Stimulated activated CD4-positive, alpha-beta T cell treated with anti-CD3 and anti-CD28 coated beads, TNF-alpha, amount 100 ng/mL, for 4 hours (primary cell): ENCODE measurements around the gene PTPN9.
"Not testable (repeated sequence)": the region's sequence is repeated elsewhere in the genome, so short reads cannot be mapped to it uniquely, and the experiment has no call there.

ENCODE experiments used
- DNase-seq, 3 experiments: peaks; one replicate each; pipeline ENCODE4 v3.0.0-alpha.2; 2020; ENCODE audit warnings: low read depth in 3 of 3

Gene PTPN9

GRCh38 chr15:75530169-75530568 is 48.9 kb downstream of the PTPN9 start:
- no peak for DNase-seq

- not testable (repeated sequence) for DNase-seq
These were observed 53.4 kb downstream of the PTPN9 start for GRCh38 chr15:75525756-75526155.

- DNase-seq = no peak
These were observed 56.1 kb downstream of the PTPN9 start for GRCh38 chr15:75523011-75523410.

GRCh38 chr15:75517233-75517632 is 61.9 kb downstream of the PTPN9 start:
- no peak for DNase-seq

GRCh38 chr15:75508840-75509532 is 70.1 kb downstream of the PTPN9 start:
- peak in 1 of 3 experiments; percentile 15 for DNase-seq

- no peak for DNase-seq
These were observed 76.8 kb downstream of the PTPN9 start for GRCh38 chr15:75502360-75502759.

- no peak for DNase-seq
These were observed 85.4 kb downstream of the PTPN9 start for GRCh38 chr15:75493732-75494131.

GRCh38 chr15:75483961-75484360 is 95.2 kb downstream of the PTPN9 start:
- no peak for DNase-seq

GRCh38 chr15:75483556-75483955 is 95.6 kb downstream of the PTPN9 start:
- not testable (repeated sequence) for DNase-seq

GRCh38 chr15:75483106-75483505 is 96.0 kb downstream of the PTPN9 start:
- DNase-seq = no peak

- not testable (repeated sequence) for DNase-seq
These were observed 98.7 kb downstream of the PTPN9 start for GRCh38 chr15:75480463-75480862.

GRCh38 chr15:75479670-75480069 is 99.4 kb downstream of the PTPN9 start:
- no peak for DNase-seq

- DNase-seq = not testable (repeated sequence)
These were observed 102.0 kb downstream of the PTPN9 start for GRCh38 chr15:75477094-75477493.

- no peak for DNase-seq
These were observed 110.1 kb downstream of the PTPN9 start for GRCh38 chr15:75468913-75469598.

GRCh38 chr15:75460646-75461045 is 118.5 kb downstream of the PTPN9 start:
- DNase-seq = no peak

- no peak for DNase-seq
These were observed 119.5 kb downstream of the PTPN9 start for GRCh38 chr15:75459581-75459980.

GRCh38 chr15:75456710-75457109 is 122.4 kb downstream of the PTPN9 start:
- no peak for DNase-seq

- DNase-seq = peak in 2 of 3 experiments; percentile 23 to 26
These were observed 123.1 kb downstream of the PTPN9 start for GRCh38 chr15:75455982-75456531.

GRCh38 chr15:75455424-75455981 is 123.6 kb downstream of the PTPN9 start:
- DNase-seq = peak; percentile 79 to 82 (median 81)

- DNase-seq = peak; percentile 66 to 72 (median 72)
These were observed 124.4 kb downstream of the PTPN9 start for GRCh38 chr15:75454471-75455378.

GRCh38 chr15:75453703-75454470 is 125.2 kb downstream of the PTPN9 start:
- peak; percentile 87 to 93 (median 93) for DNase-seq
